Psoas muscle (tissue), 8 donors: Measurements from ENCODE around the gene MEDAG. TPM values are rescaled to one million over a fixed set of nuclear protein-coding genes. Genes with fewer than 3 reads are reported as not detected.
A peak's percentile ranks its signal among the peaks of the same experiment; 100 is the strongest.

Experiments used
- ATAC-seq, 4 donors: fragments of 200-7000 bp; cut with Tn5 transposase; one replicate each; pipeline ENCODE4 v1.9.1; 2020; ENCODE audit warnings: moderate library complexity in 3 of 4, mild to moderate bottlenecking in 2 of 4
- DNase-seq, 2 donors: peaks; one replicate each; pipeline ENCODE4 v3.0.0-alpha.2; 2020
- H3K27ac ChIP-seq: fragments of 200-600 bp; one replicate; pipeline ENCODE4 v1.8.0; 2022
- H3K27me3 ChIP-seq, 3 donors: fragments of 200-600 bp in 1 of 3; one replicate each; pipeline versions ENCODE4 v1.6.1 to v1.8.0; 2013 to 2022; ENCODE audit warnings: low read length in 2 of 3, mild to moderate bottlenecking in 2 of 3, moderate library complexity in 1 of 3; ENCODE audit not compliant: insufficient read depth in 3 of 3
- H3K36me3 ChIP-seq, 2 donors: fragments of 200-600 bp in 1 of 2; one replicate each; pipeline versions ENCODE4 v1.6.1 to v1.8.0; 2013 to 2022; ENCODE audit warnings: low read depth in 1 of 2, mild to moderate bottlenecking in 1 of 2, moderate library complexity in 1 of 2; ENCODE audit not compliant: insufficient read depth in 1 of 2
- H3K4me1 ChIP-seq: fragments of 200-600 bp; one replicate; pipeline ENCODE4 v1.8.0; 2022
- H3K4me3 ChIP-seq: fragments of 200-600 bp; one replicate; pipeline ENCODE4 v1.8.0; 2022; ENCODE audit warnings: mild to moderate bottlenecking
- H3K9me3 ChIP-seq: fragments of 200-600 bp; one replicate; pipeline ENCODE4 v1.8.0; 2022
- WGBS, 3 donors: extraction: QIAGEN DNeasy Blood & Tissue Kit; methylation state at CpG; one replicate each; pipeline versions ENCODE4 v1.1.6 to v1.1.7; 2013; 5-methylcytosine and 5-hydroxymethylcytosine counted together
- intact Hi-C, 2 donors: fragments of 100-400 bp; cut with DNase I; formaldehyde crosslinking; loops; one replicate each; pipeline versions ENCODE4 v1.11.0 to v1.14.2; 2022
- polyA plus RNA-seq, 3 donors: library from polyadenylated mRNA; stranded (reverse); fragments of 200-250 nt; gene quantifications; one replicate each; pipeline ENCODE4 v1.2.3, GENCODE V29; 2013
- total RNA-seq, 4 donors: library from RNA; stranded (reverse); fragmentation: NEBNext Ultra II Directional in 2 of 4; extraction: Animal tissue kit (Norgen Biotek cat#: 25700) in 2 of 4; gene quantifications; one replicate each; pipeline versions ENCODE4 v1.2.1 to v1.2.4, GENCODE V29; 2021 to 2023
- TF ChIP-seq, protein P1 (sequence below): fragments of 200-600 bp; IDR thresholded peaks from one replicate; pipeline ENCODE4 v1.8.0; 2022; ENCODE audit warnings: antibody characterized with exemption
- donor health status: healthy with polysubstance abuse.
- donor health status: DM: no; HTN: no; CAD: no; lungs with moderate emphysema.
- donor health status: Bipolar disorder and iron deficiency.
- donor health status: healthy.
- donor health status: DM: yes; HTN: yes; CAD: no.
- donor health status: DM: no; HTN: no; CAD: no.
- donor health status: DM: no; HTN: no; CAD: no.
- donor health status: DM: yes; HTN: yes; CAD: no.

MEDAG gene
- total and polyA plus RNA-seq, 7 donors: 4.6 to 13.7 (median 7.8) TPM

DNA sequence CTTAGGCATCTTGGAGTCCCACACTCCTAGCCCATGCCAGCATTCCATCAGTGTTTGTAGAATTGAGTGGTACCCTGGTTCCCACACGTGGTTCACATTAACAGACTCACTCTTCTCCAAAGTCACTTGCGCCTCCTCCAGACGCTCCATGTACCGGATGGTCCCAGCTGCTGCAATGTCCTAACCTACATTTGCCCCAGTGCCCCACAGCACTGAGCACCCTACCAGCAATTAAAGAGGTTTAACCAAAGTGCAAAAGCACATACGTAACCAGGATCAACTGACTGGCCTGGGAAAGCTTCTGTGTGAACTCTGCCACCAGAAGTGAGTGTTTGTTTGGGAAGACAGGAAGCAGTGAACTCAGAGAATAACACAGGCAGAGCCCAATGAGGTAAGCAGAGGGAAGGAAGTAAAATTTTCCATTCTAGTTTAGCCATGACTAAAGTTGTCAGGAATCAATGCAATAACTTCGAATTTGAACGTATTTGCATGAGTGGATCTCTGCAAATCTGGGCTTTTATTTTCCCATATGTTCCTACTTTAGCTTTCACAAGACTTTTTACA is 7.3 kb upstream of the MEDAG start:
- 39 to 53% (median 51%) methylated on average over 7 of the region's 7 CpGs for WGBS, 3 donors
- no peaks in the 10 kb centered on the region for H3K9me3 ChIP-seq
- TF ChIP-seq, protein P1, sequence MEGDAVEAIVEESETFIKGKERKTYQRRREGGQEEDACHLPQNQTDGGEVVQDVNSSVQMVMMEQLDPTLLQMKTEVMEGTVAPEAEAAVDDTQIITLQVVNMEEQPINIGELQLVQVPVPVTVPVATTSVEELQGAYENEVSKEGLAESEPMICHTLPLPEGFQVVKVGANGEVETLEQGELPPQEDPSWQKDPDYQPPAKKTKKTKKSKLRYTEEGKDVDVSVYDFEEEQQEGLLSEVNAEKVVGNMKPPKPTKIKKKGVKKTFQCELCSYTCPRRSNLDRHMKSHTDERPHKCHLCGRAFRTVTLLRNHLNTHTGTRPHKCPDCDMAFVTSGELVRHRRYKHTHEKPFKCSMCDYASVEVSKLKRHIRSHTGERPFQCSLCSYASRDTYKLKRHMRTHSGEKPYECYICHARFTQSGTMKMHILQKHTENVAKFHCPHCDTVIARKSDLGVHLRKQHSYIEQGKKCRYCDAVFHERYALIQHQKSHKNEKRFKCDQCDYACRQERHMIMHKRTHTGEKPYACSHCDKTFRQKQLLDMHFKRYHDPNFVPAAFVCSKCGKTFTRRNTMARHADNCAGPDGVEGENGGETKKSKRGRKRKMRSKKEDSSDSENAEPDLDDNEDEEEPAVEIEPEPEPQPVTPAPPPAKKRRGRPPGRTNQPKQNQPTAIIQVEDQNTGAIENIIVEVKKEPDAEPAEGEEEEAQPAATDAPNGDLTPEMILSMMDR: no peak
- H3K36me3 ChIP-seq: no peaks in the 10 kb centered on the region
- intact Hi-C loops: no loop called here
- H3K27me3 ChIP-seq: peaks cover 0 to 6% (median 4%) of the 10 kb centered on the region in 3 donors
- H3K4me1 ChIP-seq: no peaks in the 10 kb centered on the region
- H3K27ac ChIP-seq: no peak overlapping the region
- ATAC-seq: peak in 3 of 4 donors; percentile 55 to 63 (median 62)
- H3K4me3 ChIP-seq: no peak overlapping the region
- DNase-seq: peak in 1 of 2 donors; percentile 54

- ATAC-seq (no peak), DNase-seq (no peak)
- Histone ChIP-seq H3K36me3 (no peaks in the 10 kb centered on the region), H3K4me1 (no peaks in the 10 kb centered on the region), H3K27ac (no peak overlapping the region), H3K4me3 (no peak overlapping the region), H3K9me3 (no peaks in the 10 kb centered on the region), H3K27me3 (peaks cover 3 to 21% (median 10%) of the 10 kb centered on the region in 3 donors)
- TF ChIP-seq, protein P1: no peak
- intact Hi-C loops: no loop called here
- WGBS, 3 donors: 83 to 88% (median 87%) methylated on average over 4 of the region's 4 CpGs
Measured at GRCh38 chr13:30900436-30900835, 5.6 kb upstream of the MEDAG start.

- Histone ChIP-seq H3K27ac (no peak overlapping the region), H3K4me1 (no peaks in the 10 kb centered on the region), H3K27me3 (peaks cover 3 to 28% (median 16%) of the 10 kb centered on the region in 3 donors), H3K9me3 (no peaks in the 10 kb centered on the region), H3K36me3 (no peaks in the 10 kb centered on the region), H3K4me3 (no peak overlapping the region)
- ATAC-seq (no peak), DNase-seq (no peak)
- WGBS, 3 donors: 83 to 93% (median 87%) methylated on average over 5 of the region's 5 CpGs
- TF ChIP-seq, protein P1: no peak
- intact Hi-C loops: no loop called here
Measured at GRCh38 chr13:30900952-30901749, 4.9 kb upstream of the MEDAG start.

DNA sequence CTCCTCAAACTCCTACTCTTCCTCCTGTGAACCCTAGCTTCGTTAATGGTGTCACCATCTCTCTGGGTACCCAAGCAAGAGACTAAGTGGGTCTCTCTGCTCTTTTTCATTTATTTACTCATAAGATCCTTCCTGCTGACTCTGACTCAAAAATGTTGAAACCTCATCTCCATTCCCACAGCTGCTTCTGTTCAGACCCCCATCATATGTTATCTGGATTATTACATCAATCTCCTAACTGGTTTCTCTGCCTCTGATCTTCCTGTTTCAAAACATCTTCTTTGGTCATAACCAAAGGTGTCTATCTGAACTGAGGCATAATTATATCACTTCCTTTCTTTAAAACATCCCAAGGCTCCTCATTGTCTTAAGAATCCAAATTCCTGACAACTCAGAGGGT is 2.0 kb upstream of the MEDAG start:
- no peaks in the 10 kb centered on the region for H3K9me3 ChIP-seq
- intact Hi-C loops: no loop called here
- H3K4me3 ChIP-seq: no peak overlapping the region
- H3K27me3 ChIP-seq: peaks cover 3 to 44% (median 21%) of the 10 kb centered on the region in 3 donors
- ATAC-seq: no peak
- H3K36me3 ChIP-seq: no peaks in the 10 kb centered on the region
- H3K4me1 ChIP-seq: peaks cover 4% of the 10 kb centered on the region
- no peak overlapping the region for H3K27ac ChIP-seq
- DNase-seq: no peak
- TF ChIP-seq, protein P1: no peak
- WGBS, 3 donors: 97 to 100% (median 97%) methylated on average over 1 of the region's 1 CpG
